NB4 (cell line): ENCODE measurements around the gene ZNF445.

Source experiments
- CTCF ChIP-seq: IDR thresholded peaks from one replicate; pipeline ENCODE4 v1.5.1; 2012; ENCODE audit warnings: low read depth, low read length
- MAX ChIP-seq: IDR thresholded peaks from 2 replicates; pipeline ENCODE4 v1.6.1; 2011; ENCODE audit warnings: low read depth, low read length
- POLR2A ChIP-seq: IDR thresholded peaks from 2 replicates; pipeline ENCODE4 v1.6.1; 2011; ENCODE audit warnings: mild to moderate bottlenecking; ENCODE audit not compliant: insufficient read length; ENCODE audit errors: extremely low read depth

GRCh38 chr3:44424758-44425157 lies 52.7 kb downstream of the ZNF445 start:
- no peak for TF ChIP-seq CTCF
- no peak for TF ChIP-seq MAX
- no peak for TF ChIP-seq POLR2A
